GM18520 (cell line): Measurements from ENCODE around the gene RINT1.
"Not testable (repeated sequence)": the region's sequence is repeated elsewhere in the genome, so short reads cannot be mapped to it uniquely, and the experiment has no call there.

Experiments
- ATAC-seq: cut with Tn5 transposase; IDR thresholded peaks from one replicate; pipeline ENCODE4 v1.9.1; 2021; ENCODE audit not compliant: unreplicated experiment

RINT1 gene

GRCh38 chr7:105596866-105597265, 64.9 kb downstream of the RINT1 start:
- ATAC-seq: no peak

GRCh38 chr7:105599080-105599479, 67.1 kb downstream of the RINT1 start:
- ATAC-seq: not testable (repeated sequence)

- ATAC-seq: no peak
These were observed 67.5 kb downstream of the RINT1 start for GRCh38 chr7:105599551-105599950.

- no peak for ATAC-seq
These were observed 68.9 kb downstream of the RINT1 start for GRCh38 chr7:105600720-105601550.

- ATAC-seq: no peak
These were observed 70.6 kb downstream of the RINT1 start for GRCh38 chr7:105602325-105603305.

GRCh38 chr7:105610165-105610930, 78.3 kb downstream of the RINT1 start:
- no peak for ATAC-seq

GRCh38 chr7:105611856-105612775, 80.1 kb downstream of the RINT1 start:
- ATAC-seq: no peak

GRCh38 chr7:105612806-105613205, 80.8 kb downstream of the RINT1 start:
- ATAC-seq: no peak

GRCh38 chr7:105613611-105614330, 81.8 kb downstream of the RINT1 start:
- no peak for ATAC-seq

- ATAC-seq: no peak
These were observed 82.4 kb downstream of the RINT1 start for GRCh38 chr7:105614341-105614840.
